ENCODE data around the gene KANK3.
A peak's percentile ranks its signal among the peaks of the same experiment; 100 is the strongest.
"Not testable (repeated sequence)": the region's sequence is repeated elsewhere in the genome, so short reads cannot be mapped to it uniquely, and the experiment has no call there.

KANK3 gene

DNA sequence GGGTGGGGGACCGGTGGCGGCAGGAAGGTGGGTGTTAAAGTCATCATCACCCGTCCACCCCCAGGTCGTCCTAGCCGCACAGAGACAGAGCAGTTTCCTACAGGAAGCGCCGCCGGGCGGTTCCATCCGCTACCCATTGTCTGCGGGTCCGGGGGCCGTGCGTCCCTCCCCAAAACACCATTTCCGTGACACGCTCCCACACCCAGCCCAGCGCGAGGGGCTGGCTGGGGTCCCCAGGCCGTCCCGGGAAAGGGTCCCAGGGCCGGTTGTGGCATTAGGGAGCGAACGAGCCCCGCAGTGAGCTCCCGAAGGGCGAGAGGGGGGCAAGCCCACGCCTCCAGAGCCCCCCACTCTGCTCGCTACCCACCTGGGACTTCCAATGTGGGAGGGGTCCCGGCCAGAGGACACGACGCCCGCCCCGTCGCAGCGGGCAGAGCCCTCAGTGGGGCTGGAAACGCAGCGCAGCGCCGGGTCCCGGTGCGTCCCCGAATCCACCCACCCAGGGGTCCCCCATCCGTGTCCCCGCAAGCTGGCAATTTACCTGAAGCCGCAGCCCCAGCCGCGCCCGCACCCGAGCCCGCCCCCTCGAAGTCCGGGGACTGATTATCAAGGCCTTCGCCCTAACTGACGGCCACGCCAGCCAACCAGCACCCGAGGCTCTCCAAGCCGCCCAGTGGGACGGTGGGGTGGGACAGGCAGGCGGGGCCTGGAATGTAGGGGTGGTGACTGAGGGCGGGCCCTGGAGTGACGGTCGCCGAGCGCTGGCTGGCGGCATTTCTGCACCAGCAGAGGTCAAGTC lies at the start of gene KANK3:
TSS of gene KANK3 (minus strand) at position 579 of the 799 bp plus-strand sequence. CDS start 5,434 bp downstream, outside the sequence.
- DNase-seq = peak; percentile 95

DNA sequence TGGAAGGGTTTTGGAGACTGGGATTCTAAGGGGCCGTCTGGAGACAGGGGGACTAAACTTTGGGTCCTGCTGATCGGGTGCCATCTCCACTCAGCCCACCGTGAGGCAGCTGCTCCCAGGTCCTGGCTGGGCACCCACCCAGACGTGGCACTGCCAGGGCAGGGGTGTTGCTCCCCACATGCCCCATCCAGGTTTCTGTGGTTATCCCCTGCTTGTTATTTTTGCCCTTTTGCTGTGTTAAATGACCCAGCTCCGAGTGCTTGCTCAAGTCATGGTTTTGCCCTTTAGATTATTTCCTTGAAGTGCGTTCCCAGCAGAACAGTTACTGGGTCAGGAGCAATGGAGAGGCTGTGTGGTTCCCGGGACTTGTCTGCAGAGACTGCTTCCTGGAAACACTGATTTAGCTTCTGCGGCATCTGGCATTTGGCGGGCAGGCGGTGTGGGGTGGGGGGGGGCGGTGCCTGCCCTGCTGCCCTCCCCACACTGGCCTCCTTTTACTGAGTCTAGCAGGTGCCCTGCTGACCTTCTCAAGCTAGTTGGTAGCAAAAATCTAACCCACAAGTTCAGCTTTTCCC lies 49.0 kb upstream of the KANK3 start:
- DNase-seq = no peak

DNA sequence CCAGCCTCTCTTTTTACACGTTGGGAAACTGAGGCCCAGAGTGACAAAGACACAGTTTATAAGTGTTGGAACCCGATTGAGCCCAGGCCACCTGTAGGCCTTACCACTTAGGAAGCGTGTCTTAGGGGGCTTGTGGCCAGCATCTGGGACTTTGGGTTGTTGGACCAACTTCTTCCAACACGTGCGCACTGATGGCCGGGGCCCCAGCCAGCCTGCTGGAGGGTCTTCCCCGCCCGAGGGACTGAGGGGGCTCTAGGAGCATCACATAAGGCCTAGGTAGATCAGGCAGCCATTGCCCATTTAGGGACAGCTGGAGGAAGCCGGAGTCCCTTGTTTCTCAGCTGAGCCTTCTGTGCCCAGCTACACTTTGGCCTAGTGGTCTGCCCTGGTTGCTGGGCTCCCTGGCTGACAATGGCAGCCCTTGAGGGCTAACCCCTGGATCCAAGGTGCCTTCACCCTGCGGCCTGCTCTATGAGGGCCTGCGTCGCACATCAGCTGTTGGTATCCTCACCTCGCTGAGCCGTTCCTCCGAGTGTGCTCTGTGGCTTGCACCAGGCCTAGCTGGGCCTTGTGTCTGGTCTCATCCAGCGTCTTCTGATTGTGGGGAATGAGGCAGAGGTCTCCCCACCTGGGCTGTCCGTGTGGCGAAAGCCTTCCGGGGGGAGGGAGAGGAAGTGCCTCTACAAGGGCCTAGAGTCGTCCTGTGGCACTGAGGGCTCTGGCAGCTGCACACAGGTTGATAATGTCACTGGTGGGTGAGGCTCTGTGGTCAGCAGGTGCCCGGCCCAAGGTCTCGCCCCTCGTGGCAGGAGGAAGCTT lies 48.3 kb upstream of the KANK3 start:
- DNase-seq = no peak

- peak; percentile 91 for DNase-seq
Observed at GRCh38 chr19:8390617-8390981, 47.5 kb upstream of the KANK3 start.

GRCh38 chr19:8389891-8390616 lies 47.0 kb upstream of the KANK3 start, which contains the start of gene RAB11B:
Gene RAB11B, plus strand, starts transcription at chr19:8390360. Its CDS starts 57 bp downstream, at chr19:8390417.
- peak; percentile 98 for DNase-seq

DNA sequence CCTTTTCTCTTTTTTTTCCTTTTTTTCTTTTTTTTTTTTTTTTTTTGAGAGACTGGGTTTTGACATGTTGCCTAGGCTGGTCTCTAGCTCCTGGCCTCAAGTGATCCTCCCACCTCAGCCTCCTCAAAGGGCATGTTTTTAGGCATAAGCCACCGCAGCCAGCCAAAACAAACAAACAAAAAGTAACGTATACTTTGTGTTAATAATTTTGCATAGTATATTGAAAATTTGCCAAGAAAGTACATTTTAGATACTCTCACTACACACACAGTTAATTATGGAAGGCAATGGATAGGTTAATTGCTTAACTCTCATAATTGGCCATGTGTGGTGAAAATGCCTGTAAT lies 45.5 kb upstream of the KANK3 start:
- no peak for DNase-seq

- DNase-seq = no peak
Observed at GRCh38 chr19:8387688-8388611, 44.9 kb upstream of the KANK3 start.

DNA sequence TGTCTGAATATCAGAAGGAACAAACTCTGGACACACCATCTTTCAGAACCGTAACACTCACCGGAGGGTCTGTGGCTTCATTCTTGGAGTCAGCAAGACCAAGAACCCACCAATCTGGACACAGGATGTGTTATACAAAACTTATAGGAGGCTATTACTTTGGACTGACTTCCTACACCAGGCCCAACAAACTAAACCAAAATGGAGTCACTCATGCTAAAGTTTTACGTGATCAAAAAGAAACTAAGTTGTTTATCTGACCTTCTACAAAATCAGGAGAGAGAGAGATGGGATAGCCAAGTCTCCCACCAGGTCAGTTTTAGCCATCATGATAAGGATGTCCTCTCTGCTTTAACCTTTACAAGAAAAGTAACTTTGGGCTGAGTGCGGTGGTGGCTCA lies 43.9 kb upstream of the KANK3 start:
- DNase-seq = no peak

DNA sequence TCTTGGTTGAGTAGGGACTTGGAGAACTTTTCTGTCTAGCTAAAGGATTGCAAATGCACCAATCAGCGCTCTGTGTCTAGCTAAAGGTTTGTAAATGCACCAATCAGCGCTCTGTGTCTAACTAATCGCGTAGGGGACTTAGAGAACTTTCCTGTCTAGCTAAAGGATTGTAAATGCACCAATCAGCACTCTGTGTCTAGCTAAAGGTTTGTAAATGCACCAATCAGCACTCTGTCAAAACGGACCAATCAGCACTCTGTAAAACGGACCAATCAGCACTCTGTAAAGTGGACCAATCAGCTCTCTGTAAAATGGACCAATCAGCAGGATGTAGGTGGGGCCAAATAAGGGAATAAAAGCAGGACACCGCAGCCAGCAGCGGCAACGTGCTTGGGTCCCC lies 43.4 kb upstream of the KANK3 start:
- not testable (repeated sequence) for DNase-seq

- DNase-seq = not testable (repeated sequence)
Observed at GRCh38 chr19:8385566-8385965, 42.5 kb upstream of the KANK3 start.

DNA sequence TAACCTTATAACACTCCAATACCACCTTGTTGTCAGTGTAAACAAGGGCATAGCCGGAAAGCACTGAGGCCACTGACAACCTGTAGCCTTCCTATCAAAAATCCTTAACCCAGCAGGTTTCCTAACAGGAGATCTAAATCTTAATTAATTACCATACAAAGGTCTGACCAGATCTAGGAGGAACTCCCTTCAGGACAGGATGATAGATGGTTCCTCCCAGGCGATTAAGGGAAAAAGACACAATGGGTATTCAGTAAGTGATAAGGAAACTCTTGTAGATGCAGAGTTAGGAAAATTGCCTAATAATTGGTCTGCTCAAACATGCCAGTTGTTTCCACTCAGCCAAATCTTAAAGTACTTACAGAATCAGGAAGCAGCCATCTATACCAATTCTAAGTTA lies 42.0 kb upstream of the KANK3 start:
- DNase-seq = not testable (repeated sequence)

DNA sequence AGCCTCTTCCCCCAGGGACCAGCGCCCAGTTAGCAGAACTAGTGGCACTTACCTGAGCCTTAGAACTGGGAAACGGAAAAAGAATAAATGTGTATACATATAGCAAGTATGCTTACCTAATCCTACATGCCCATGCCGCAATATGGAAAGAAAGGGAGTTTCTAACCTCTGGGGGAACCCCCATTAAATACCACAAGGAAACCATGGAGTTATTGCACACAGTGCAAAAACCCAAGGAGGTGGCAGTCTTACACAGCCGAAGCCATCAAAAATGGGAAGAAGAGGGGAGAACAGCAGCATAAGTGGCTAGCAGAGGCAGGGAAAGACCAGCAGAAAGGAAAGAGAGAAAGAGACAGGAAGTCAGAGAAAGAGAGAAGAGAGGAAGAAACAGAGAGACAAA lies 41.5 kb upstream of the KANK3 start:
- DNase-seq = not testable (repeated sequence)

GRCh38 chr19:8379156-8379891 lies 36.3 kb upstream of the KANK3 start:
- not testable (repeated sequence) for DNase-seq

DNA sequence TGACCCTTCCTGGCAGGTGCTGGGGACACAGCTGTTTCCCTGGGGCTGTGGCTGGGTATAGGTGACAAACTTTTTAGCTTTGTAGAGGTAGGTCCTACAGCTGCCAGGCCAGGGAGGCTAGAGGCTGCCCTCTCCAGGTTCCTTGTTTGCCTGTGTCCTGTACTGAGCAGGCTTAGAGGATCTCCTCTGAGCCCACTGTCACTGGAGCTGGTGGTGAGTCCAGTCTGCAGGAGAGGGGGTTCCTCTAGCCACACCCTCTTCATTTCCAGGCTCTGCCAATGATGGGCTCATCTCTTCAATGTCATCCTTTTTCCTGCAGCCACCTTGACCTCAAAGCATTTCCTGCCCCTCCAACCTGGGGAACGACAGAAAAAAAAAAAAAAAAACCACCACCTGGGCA lies 34.5 kb upstream of the KANK3 start:
- no peak for DNase-seq

DNA sequence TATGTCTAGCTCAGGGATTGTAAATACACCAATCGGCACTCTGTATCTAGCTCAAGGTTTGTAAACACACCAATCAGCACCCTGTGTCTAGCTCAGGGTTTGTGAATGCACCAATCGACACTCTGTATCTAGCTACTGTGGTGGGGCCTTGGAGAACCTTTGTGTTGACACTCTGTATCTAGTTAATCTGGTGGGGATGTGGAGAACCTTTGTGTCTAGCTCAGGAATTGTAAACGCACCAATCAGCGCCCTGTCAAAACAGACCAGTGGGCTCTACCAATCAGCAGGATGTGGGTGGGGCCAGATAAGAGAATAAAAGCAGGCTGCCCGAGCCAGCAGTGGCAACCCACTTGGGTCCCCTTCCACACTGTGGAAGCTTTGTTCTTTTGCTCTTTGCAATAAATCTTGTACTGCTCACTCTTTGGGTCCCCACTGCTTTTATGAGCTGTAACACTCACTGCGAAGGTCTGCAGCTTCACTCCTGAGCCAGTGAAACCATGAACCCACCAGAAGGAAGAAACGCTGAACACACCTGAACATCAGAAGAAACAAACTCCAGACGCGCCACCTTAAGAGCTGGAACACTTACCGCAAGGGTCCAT lies 33.4 kb upstream of the KANK3 start:
- not testable (repeated sequence) for DNase-seq

- not testable (repeated sequence) for DNase-seq
Observed at GRCh38 chr19:8375766-8376165, 32.7 kb upstream of the KANK3 start.

- no peak for DNase-seq
Observed at GRCh38 chr19:8373867-8374813, 31.1 kb upstream of the KANK3 start.

GRCh38 chr19:8371011-8371804 lies 28.1 kb upstream of the KANK3 start:
- DNase-seq = no peak
